Right cardiac atrium (tissue), 5 donors: ENCODE measurements around the gene CCDC149. TPM values are rescaled to one million over a fixed set of nuclear protein-coding genes. Genes with fewer than 3 reads are reported as not detected.

ENCODE experiments used
- ATAC-seq, 2 donors: fragments of 200-7000 bp; cut with Tn5 transposase; one replicate each; pipeline versions ENCODE4 v1.8.0 to v1.9.1; 2020; ENCODE audit warnings: moderate library complexity in 2 of 2, mild to moderate bottlenecking in 1 of 2
- DNase-seq, 3 donors: peaks; one replicate each; pipeline ENCODE4 v3.0.0-alpha.2; 2020
- H3K27ac ChIP-seq: one replicate; pipeline ENCODE4 v1.5.1; 2013; ENCODE audit warnings: mild to moderate bottlenecking, low read length, control low read depth, moderate library complexity
- H3K27me3 ChIP-seq: one replicate; pipeline ENCODE4 v1.6.1; 2013; ENCODE audit not compliant: control insufficient read depth, insufficient read depth
- H3K4me1 ChIP-seq: one replicate; pipeline ENCODE4 v1.6.1; 2013; ENCODE audit warnings: low read length; ENCODE audit not compliant: control insufficient read depth, insufficient read depth
- H3K4me3 ChIP-seq: one replicate; pipeline ENCODE4 v1.5.1; 2013; ENCODE audit warnings: low read length, control low read depth
- H3K9me3 ChIP-seq: one replicate; pipeline ENCODE4 v1.6.1; 2013; ENCODE audit warnings: low read length; ENCODE audit not compliant: control insufficient read depth
- WGBS: extraction: QIAGEN DNeasy Blood & Tissue Kit; methylation state at CpG from one replicate; pipeline ENCODE4 v1.1.7; 2013; 5-methylcytosine and 5-hydroxymethylcytosine counted together
- intact Hi-C, 4 donors: fragments of 100-400 bp; cut with DNase I; formaldehyde crosslinking; loops; one replicate each; pipeline versions ENCODE4 v1.11.0 to v1.14.0; 2022 to 2023
- polyA plus RNA-seq: library from polyadenylated mRNA; stranded (reverse); fragments of 200-250 nt; gene quantifications from one replicate; pipeline ENCODE4 v1.2.3, GENCODE V29; 2013
- total RNA-seq, 4 donors: library from RNA; stranded (reverse); fragmentation: NEBNext Ultra II Directional; extraction: Animal tissue kit (Norgen Biotek cat#: 25700); gene quantifications; one replicate each; pipeline ENCODE4 v1.2.1, GENCODE V29; 2021
- donor health status: healthy with polysubstance abuse.
- donor health status: DM: no; HTN: yes; CAD: no.
- donor health status: DM: no; HTN: no; CAD: no.
- donor health status: DM: no; HTN: yes; CAD: no; lungs with severe emphysema.
- donor health status: DM: yes; HTN: yes; CAD: no.

CCDC149 gene
- total and polyA plus RNA-seq, 5 donors = 10.1 to 17.4 (median 15.4) TPM

DNA sequence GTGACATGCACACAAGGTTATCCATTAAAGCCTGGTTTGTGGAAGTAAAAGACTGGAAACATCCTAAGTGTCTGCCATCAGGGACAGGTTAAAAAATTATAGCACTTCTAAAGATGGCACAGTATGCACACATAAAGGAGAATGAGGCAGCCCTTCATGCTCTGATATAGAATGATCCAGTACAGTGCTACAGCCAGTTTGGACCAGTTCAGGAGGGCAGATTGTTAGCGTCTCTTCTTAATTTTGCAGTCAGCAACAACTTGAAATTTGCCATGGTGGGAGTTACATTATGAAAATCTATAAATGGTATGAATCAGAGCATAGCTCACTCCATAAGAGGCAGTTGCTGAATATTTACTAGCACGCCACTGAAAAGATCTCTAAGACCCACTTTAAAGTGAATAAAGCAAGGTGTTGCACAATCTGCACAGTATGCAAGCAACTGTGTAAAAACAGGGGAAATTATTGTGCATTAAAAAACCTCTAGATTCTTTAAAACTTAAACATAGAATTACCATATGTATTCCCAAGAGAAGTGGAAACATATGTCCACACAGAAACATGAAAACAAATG is 137.7 kb downstream of the CCDC149 start:
- DNase-seq (no peak), ATAC-seq (no peak)
- Histone ChIP-seq H3K27me3 (no peaks in the 10 kb centered on the region), H3K27ac (no peak overlapping the region), H3K9me3 (no peaks in the 10 kb centered on the region), H3K4me1 (peaks cover 3% of the 10 kb centered on the region), H3K4me3 (no peak overlapping the region)
- 90% methylated on average over 2 of the region's 2 CpGs for WGBS
- intact Hi-C loops = no loop called here

- no peak overlapping the region for H3K27ac ChIP-seq
- H3K27me3 ChIP-seq = no peaks in the 10 kb centered on the region
- peaks cover 3% of the 10 kb centered on the region for H3K4me1 ChIP-seq
- intact Hi-C loops = no loop called here
- ATAC-seq (no peak), DNase-seq (no peak)
- H3K4me3 ChIP-seq = no peak overlapping the region
- H3K9me3 ChIP-seq = no peaks in the 10 kb centered on the region
- 39% methylated on average over 2 of the region's 2 CpGs for WGBS
Measured at GRCh38 chr4:24774452-24774851, 138.4 kb downstream of the CCDC149 start.

DNA sequence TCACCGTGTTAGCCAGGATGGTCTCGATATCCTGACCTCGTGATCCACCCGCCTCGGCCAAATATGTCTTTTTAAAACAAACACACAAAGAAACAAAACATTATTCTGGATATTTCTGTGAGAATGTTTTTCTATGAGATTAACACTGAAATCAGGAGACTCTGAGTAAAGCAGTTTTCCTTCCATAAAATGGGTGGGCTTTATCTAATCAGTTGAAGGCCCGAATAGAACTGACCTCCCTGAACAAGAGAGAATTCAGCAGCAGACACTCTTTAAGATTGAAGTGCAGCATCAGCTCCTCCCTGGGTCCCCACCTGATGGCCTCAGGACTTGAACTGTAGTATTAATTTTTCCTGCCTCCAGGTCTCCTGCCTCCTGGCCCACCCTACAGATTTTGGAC is 139.9 kb downstream of the CCDC149 start:
- Histone ChIP-seq H3K4me3 (no peak overlapping the region), H3K4me1 (no peaks in the 10 kb centered on the region), H3K27me3 (no peaks in the 10 kb centered on the region), H3K27ac (no peak overlapping the region), H3K9me3 (no peaks in the 10 kb centered on the region)
- WGBS = 91% methylated on average over 6 of the region's 6 CpGs
- intact Hi-C loops = no loop called here
- DNase-seq = no peak
- ATAC-seq = no peak

- no peak overlapping the region for H3K27ac ChIP-seq
- 89% methylated on average over 5 of the region's 5 CpGs for WGBS
- ATAC-seq = no peak
- intact Hi-C loops = no loop called here
- H3K4me3 ChIP-seq = no peak overlapping the region
- DNase-seq = no peak
- H3K9me3 ChIP-seq = no peaks in the 10 kb centered on the region
- H3K27me3 ChIP-seq = no peaks in the 10 kb centered on the region
- H3K4me1 ChIP-seq = no peaks in the 10 kb centered on the region
Measured at GRCh38 chr4:24772061-24772705, 140.7 kb downstream of the CCDC149 start.

- H3K9me3 ChIP-seq = no peaks in the 10 kb centered on the region
- no peak overlapping the region for H3K4me3 ChIP-seq
- ATAC-seq (no peak), DNase-seq (no peak)
- intact Hi-C loops = no loop called here
- no peaks in the 10 kb centered on the region for H3K27me3 ChIP-seq
- no peaks in the 10 kb centered on the region for H3K4me1 ChIP-seq
- WGBS = 66% methylated on average over 4 of the region's 4 CpGs
- H3K27ac ChIP-seq = no peak overlapping the region
Measured at GRCh38 chr4:24771241-24771640, 141.6 kb downstream of the CCDC149 start.

DNA sequence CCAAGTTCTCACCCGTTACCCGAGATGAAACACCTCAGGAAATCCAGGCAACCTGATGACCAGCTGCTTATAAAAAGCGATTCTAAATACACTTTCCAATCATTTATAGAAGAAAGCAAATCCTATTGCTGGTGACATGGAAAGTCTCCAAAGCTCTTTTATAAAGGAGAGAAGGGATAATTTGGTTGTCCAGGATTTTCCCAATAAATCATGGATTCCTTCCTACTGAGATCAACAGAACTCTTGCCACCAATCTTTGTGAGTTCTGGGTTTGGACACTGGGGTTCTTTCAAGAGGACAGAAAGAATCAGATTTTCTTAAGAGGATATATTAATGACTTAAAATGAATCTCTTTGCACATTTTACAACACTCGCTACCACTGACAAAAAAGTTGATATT is 142.2 kb downstream of the CCDC149 start:
- no peak overlapping the region for H3K4me3 ChIP-seq
- no peak for DNase-seq
- 85% methylated on average over 4 of the region's 4 CpGs for WGBS
- no peaks in the 10 kb centered on the region for H3K4me1 ChIP-seq
- no peaks in the 10 kb centered on the region for H3K27me3 ChIP-seq
- H3K27ac ChIP-seq = no peak overlapping the region
- no peaks in the 10 kb centered on the region for H3K9me3 ChIP-seq
- no peak for ATAC-seq
- intact Hi-C loops = no loop called here

GRCh38 chr4:24770032-24770584 is 142.7 kb downstream of the CCDC149 start:
- DNase-seq (no peak), ATAC-seq (no peak)
- no peaks in the 10 kb centered on the region for H3K27me3 ChIP-seq
- H3K4me3 ChIP-seq = no peak overlapping the region
- whole genome bisulfite sequencing = 74% methylated on average over 3 of the region's 3 CpGs
- H3K27ac ChIP-seq = no peak overlapping the region
- no peaks in the 10 kb centered on the region for H3K4me1 ChIP-seq
- no peaks in the 10 kb centered on the region for H3K9me3 ChIP-seq
- intact Hi-C loops = no loop called here

- Histone ChIP-seq H3K4me3 (no peak overlapping the region), H3K27ac (no peak overlapping the region), H3K4me1 (no peaks in the 10 kb centered on the region), H3K9me3 (no peaks in the 10 kb centered on the region), H3K27me3 (no peaks in the 10 kb centered on the region)
- DNase-seq (no peak), ATAC-seq (no peak)
- intact Hi-C loops = no loop called here
- WGBS = 78% methylated on average over 2 of the region's 2 CpGs
Measured at GRCh38 chr4:24769571-24769970, 143.3 kb downstream of the CCDC149 start.

DNA sequence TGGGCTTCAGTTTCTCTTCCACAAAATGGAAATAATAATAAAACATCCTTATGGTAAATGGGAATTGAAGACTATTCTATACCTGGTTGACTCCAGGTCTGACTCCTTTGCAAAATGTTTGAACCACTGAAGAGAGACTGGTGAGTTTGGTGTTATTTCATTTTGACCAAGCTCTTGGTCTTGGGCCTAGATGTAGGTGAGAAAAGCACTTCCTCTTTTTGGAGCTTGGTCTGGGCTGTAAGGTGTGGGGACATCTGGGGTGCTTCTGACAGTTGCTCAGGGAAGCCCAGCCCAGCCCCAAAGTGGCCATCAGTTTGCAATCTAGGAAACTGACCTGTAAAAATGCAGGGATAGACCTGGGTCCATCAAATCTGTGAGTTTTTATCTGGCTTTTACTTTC is 144.2 kb downstream of the CCDC149 start:
- no peak for ATAC-seq
- intact Hi-C loops = no loop called here

DNA sequence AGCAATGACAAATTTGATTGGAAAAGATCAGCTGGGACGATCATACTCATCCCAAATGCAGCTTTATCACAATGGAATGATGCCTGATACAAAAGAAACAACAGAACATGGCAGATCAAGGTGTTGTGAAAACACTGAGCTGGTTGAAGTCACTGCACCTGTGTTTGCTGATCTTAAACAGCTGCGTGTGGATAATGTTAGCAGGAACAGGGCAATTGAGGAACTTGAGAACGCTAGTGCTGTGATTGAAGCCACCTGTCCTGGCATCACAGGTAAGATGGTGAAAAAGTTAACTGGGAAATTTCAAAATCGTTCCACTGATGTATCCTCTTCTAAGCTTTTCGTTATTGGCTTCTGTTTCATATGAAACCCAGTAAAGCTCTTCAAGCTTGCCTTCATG is 144.8 kb downstream of the CCDC149 start:
- Histone ChIP-seq H3K4me3 (no peak overlapping the region), H3K9me3 (no peaks in the 10 kb centered on the region), H3K27ac (no peak overlapping the region), H3K27me3 (no peaks in the 10 kb centered on the region), H3K4me1 (no peaks in the 10 kb centered on the region)
- 83% methylated on average over 5 of the region's 5 CpGs for WGBS
- intact Hi-C loops = no loop called here
- ATAC-seq (no peak), DNase-seq (no peak)

More for the DNA sequence above, 144.2 kb downstream of the CCDC149 start:
- no peak overlapping the region for H3K4me3 ChIP-seq
- DNase-seq = no peak
- no peaks in the 10 kb centered on the region for H3K9me3 ChIP-seq
- H3K27me3 ChIP-seq = no peaks in the 10 kb centered on the region
- no peaks in the 10 kb centered on the region for H3K4me1 ChIP-seq
- H3K27ac ChIP-seq = no peak overlapping the region

- Histone ChIP-seq H3K4me1 (no peaks in the 10 kb centered on the region), H3K27ac (no peak overlapping the region), H3K9me3 (no peaks in the 10 kb centered on the region), H3K4me3 (no peak overlapping the region), H3K27me3 (no peaks in the 10 kb centered on the region)
- WGBS = 86% methylated on average over 4 of the region's 4 CpGs
- intact Hi-C loops = no loop called here
- no peak for DNase-seq
- ATAC-seq = no peak
Measured at GRCh38 chr4:24765376-24765988, 147.4 kb downstream of the CCDC149 start.
